Vagina (tissue), 2 donors: ENCODE measurements around the gene RGS17. TPM values are rescaled to one million over a fixed set of nuclear protein-coding genes. Genes with fewer than 3 reads are reported as not detected.

Experiments used
- DNase-seq, 2 donors: peaks; one replicate each; pipeline ENCODE4 v3.0.0-alpha.2; 2017; ENCODE audit errors: extremely low spot score in 2 of 2
- H3K27ac ChIP-seq: fragments of 200-600 bp; sonication (generic); one replicate; pipeline ENCODE4 v1.5.1; 2019
- H3K27me3 ChIP-seq: fragments of 200-600 bp; sonication (generic); one replicate; pipeline ENCODE4 v1.5.1; 2019
- H3K36me3 ChIP-seq, 2 donors: fragments of 200-600 bp; sonication (generic); one replicate each; pipeline ENCODE4 v1.5.1; 2017 to 2019
- H3K4me1 ChIP-seq: fragments of 200-600 bp; sonication (generic); one replicate; pipeline ENCODE4 v1.5.1; 2019
- H3K4me3 ChIP-seq, 2 donors: fragments of 200-600 bp; sonication (generic); 1 replicate in 1 of 2; 2 replicates in 1 of 2; pipeline ENCODE4 v1.5.1; 2016 to 2019
- H3K9me3 ChIP-seq: fragments of 200-600 bp; sonication (generic); one replicate; pipeline ENCODE4 v1.5.1; 2019
- CTCF ChIP-seq, 3 experiments: fragments of 450-650 bp in 2 of 3; fragments of 200-600 bp in 1 of 3; sonication (generic) in 1 of 3; IDR thresholded peaks; one replicate each; pipeline ENCODE4 v1.5.1; 2017 to 2019; ENCODE audit warnings: antibody characterized with exemption in 3 of 3, mild to moderate bottlenecking in 2 of 3, moderate library complexity in 2 of 3
- POLR2A ChIP-seq, 2 donors: fragments of 450-650 bp; IDR thresholded peaks; one replicate each; pipeline ENCODE4 v1.6.1; 2017; ENCODE audit warnings: antibody characterized with exemption in 2 of 2, mild to moderate bottlenecking in 2 of 2, moderate library complexity in 2 of 2
- POLR2AphosphoS5 ChIP-seq, 2 donors: sonication (generic); formaldehyde crosslinking; IDR thresholded peaks; one replicate each; pipeline ENCODE4 v1.9.0; 2017; ENCODE audit warnings: antibody characterized with exemption in 2 of 2, mild to moderate bottlenecking in 2 of 2, low read depth in 1 of 2; ENCODE audit not compliant: insufficient read depth in 1 of 2
- intact Hi-C: fragments of 100-400 bp; cut with DNase I; formaldehyde crosslinking; loops from one replicate; pipeline ENCODE4 v1.15.1; 2023
- total RNA-seq: library from RNA; depleted of rRNA; stranded (reverse); fragments of >200 nt; gene quantifications from one replicate; pipeline ENCODE4 v1.2.3, GENCODE V29; 2016

RGS17 gene
- total RNA-seq, 1 donor from 2014 or later: 0.25 TPM

DNA sequence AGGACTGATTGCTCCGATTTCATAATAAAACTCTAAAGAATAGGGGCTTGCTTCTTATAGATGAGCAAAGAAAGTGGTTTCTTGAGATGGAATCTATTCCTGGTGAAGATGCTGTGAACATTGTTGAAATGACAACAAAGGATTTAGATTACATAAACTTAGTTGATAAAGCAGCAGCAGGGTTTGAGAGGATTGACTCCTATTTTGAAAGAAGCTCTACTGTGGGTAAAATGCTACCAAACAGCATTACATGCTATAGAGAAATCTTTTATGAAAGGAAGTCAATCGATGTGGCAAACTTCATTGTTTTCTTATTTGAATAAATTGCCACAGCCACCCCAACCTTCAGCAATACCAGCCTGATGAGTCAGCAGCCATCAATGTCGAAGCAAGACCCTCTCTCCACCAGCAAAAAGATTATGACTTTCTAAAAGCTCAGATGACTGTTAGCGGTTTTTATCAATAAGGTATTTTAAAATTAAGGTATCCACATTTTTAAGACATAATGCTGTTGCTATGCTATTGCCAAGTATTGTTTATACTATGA lies 115.9 kb downstream of the RGS17 start:
- intact Hi-C loops: no loop called here

DNA sequence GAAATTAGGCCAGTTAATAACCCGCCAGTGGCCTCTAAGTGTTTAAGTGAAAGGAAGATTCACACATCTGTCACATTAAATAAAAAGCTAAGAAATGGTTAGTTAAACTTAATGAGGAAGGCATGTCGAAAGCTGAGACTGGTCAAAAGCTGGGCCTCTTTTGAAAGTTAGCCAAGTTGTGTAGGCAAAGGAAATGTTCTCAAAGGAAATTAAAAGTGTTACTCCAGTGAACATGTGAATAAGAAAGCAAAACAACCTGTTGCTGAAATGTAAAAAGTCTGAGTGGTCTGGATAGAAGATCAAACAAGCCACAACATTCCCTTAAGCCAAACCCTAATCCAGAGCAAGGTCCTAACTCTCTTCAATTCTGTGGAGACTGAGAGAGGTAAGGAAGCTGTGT lies 117.6 kb downstream of the RGS17 start:
- no peaks in the 10 kb centered on the region for H3K27me3 ChIP-seq
- no peak overlapping the region for H3K4me3 ChIP-seq
- TF ChIP-seq POLR2A (IDR thresholded peaks at IDR 0.05): no peak
- DNase-seq: no peak
- H3K9me3 ChIP-seq: no peaks in the 10 kb centered on the region
- intact Hi-C loops: no loop called here
- H3K27ac ChIP-seq: no peak overlapping the region
- H3K4me1 ChIP-seq: no peaks in the 10 kb centered on the region
- no peaks in the 10 kb centered on the region for H3K36me3 ChIP-seq

More for the DNA sequence above, 115.9 kb downstream of the RGS17 start:
- no peak for TF ChIP-seq POLR2AphosphoS5 (IDR thresholded peaks at IDR 0.05; ENCODE audit: insufficient read depth in 1 of 2, low read depth in 1 of 2)
- TF ChIP-seq CTCF (IDR thresholded peaks at IDR 0.05): no peak
- no peak for TF ChIP-seq POLR2A (IDR thresholded peaks at IDR 0.05)
- H3K36me3 ChIP-seq: no peaks in the 10 kb centered on the region
- no peak overlapping the region for H3K4me3 ChIP-seq
- no peaks in the 10 kb centered on the region for H3K27me3 ChIP-seq
- H3K4me1 ChIP-seq: no peaks in the 10 kb centered on the region
- no peak for DNase-seq
- H3K27ac ChIP-seq: no peak overlapping the region
- no peaks in the 10 kb centered on the region for H3K9me3 ChIP-seq

GRCh38 chr6:153012856-153013255 lies 118.2 kb downstream of the RGS17 start:
- DNase-seq: no peak
- Histone ChIP-seq H3K4me3 (no peak overlapping the region), H3K9me3 (no peaks in the 10 kb centered on the region), H3K36me3 (no peaks in the 10 kb centered on the region), H3K27ac (no peak overlapping the region), H3K4me1 (no peaks in the 10 kb centered on the region), H3K27me3 (no peaks in the 10 kb centered on the region)
- TF ChIP-seq POLR2AphosphoS5 (IDR thresholded peaks at IDR 0.05; ENCODE audit: insufficient read depth in 1 of 2, low read depth in 1 of 2): no peak
- TF ChIP-seq CTCF (IDR thresholded peaks at IDR 0.05): no peak
- intact Hi-C loops: no loop called here

GRCh38 chr6:153003366-153003690 lies 127.8 kb downstream of the RGS17 start:
- no peak for DNase-seq
- Histone ChIP-seq H3K27me3 (no peaks in the 10 kb centered on the region), H3K36me3 (no peaks in the 10 kb centered on the region), H3K4me1 (peaks cover 37% of the 10 kb centered on the region), H3K4me3 (peak overlapping the region; percentile 68 to 72), H3K9me3 (no peaks in the 10 kb centered on the region), H3K27ac (peak overlapping the region; percentile 81)
- intact Hi-C loops: no loop called here
- TF ChIP-seq POLR2AphosphoS5 (IDR thresholded peaks at IDR 0.05; ENCODE audit: insufficient read depth in 1 of 2, low read depth in 1 of 2) (no peak), POLR2A (IDR thresholded peaks at IDR 0.05) (no peak), CTCF (IDR thresholded peaks at IDR 0.05) (no peak)

- Histone ChIP-seq H3K27ac (peak within 1 kb of the TSS; percentile 81), H3K4me3 (peak within 1 kb of the TSS; percentile 68 to 72), H3K4me1 (peaks cover 37% of the 10 kb centered on the region), H3K27me3 (no peaks in the 10 kb centered on the region), H3K9me3 (no peaks in the 10 kb centered on the region), H3K36me3 (no peaks in the 10 kb centered on the region)
- peak in 1 of 2 donors; percentile 96 for DNase-seq
- peak; percentile 89 to 90 for TF ChIP-seq POLR2AphosphoS5 (IDR thresholded peaks at IDR 0.05; ENCODE audit: insufficient read depth in 1 of 2, low read depth in 1 of 2)
- peak in 1 of 2 donors; percentile 46 for TF ChIP-seq POLR2A (IDR thresholded peaks at IDR 0.05)
- TF ChIP-seq CTCF (IDR thresholded peaks at IDR 0.05): no peak
- intact Hi-C loops: no loop called here
Measured at GRCh38 chr6:153002613-153003365, 128.3 kb downstream of the RGS17 start, which contains the start of gene MTRF1L. MTRF1L (minus strand) TSS chr6:153002709; CDS start chr6:153002685, 24 bp downstream.
